Epithelial cell of proximal tubule (primary cell): ENCODE measurements around the gene MYBBP1A. TPM values are rescaled to one million over a fixed set of nuclear protein-coding genes. Genes with fewer than 3 reads are reported as not detected.

Experiments
- DNase-seq: peaks from one replicate; pipeline ENCODE4 v3.0.0-alpha.2; 2011; ENCODE audit warnings: low read depth
- H3K4me3 ChIP-seq: 2 replicates; pipeline ENCODE4 v1.5.1; 2011; ENCODE audit warnings: low read depth, mild to moderate bottlenecking, low read length
- total RNA-seq: library from RNA; depleted of rRNA; stranded (reverse); fragments of >200 nt; gene quantifications from 2 replicates; pipeline ENCODE4 v1.2.3, GENCODE V29; 2015
- TF ChIP-seq, protein P1 (sequence below): conservative IDR thresholded peaks from 2 replicates; pipeline ENCODE4 v1.5.1; 2012; ENCODE audit warnings: low read depth, mild to moderate bottlenecking, low read length

MYBBP1A gene
- total RNA-seq, 1 donor from 2014 or later, result 70.9 TPM

- no peak for DNase-seq
- no peak overlapping the region for H3K4me3 ChIP-seq
- TF ChIP-seq, protein P1, sequence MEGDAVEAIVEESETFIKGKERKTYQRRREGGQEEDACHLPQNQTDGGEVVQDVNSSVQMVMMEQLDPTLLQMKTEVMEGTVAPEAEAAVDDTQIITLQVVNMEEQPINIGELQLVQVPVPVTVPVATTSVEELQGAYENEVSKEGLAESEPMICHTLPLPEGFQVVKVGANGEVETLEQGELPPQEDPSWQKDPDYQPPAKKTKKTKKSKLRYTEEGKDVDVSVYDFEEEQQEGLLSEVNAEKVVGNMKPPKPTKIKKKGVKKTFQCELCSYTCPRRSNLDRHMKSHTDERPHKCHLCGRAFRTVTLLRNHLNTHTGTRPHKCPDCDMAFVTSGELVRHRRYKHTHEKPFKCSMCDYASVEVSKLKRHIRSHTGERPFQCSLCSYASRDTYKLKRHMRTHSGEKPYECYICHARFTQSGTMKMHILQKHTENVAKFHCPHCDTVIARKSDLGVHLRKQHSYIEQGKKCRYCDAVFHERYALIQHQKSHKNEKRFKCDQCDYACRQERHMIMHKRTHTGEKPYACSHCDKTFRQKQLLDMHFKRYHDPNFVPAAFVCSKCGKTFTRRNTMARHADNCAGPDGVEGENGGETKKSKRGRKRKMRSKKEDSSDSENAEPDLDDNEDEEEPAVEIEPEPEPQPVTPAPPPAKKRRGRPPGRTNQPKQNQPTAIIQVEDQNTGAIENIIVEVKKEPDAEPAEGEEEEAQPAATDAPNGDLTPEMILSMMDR, result no peak
These were observed 25.5 kb downstream of the MYBBP1A start for GRCh38 chr17:4529533-4530152.

DNA sequence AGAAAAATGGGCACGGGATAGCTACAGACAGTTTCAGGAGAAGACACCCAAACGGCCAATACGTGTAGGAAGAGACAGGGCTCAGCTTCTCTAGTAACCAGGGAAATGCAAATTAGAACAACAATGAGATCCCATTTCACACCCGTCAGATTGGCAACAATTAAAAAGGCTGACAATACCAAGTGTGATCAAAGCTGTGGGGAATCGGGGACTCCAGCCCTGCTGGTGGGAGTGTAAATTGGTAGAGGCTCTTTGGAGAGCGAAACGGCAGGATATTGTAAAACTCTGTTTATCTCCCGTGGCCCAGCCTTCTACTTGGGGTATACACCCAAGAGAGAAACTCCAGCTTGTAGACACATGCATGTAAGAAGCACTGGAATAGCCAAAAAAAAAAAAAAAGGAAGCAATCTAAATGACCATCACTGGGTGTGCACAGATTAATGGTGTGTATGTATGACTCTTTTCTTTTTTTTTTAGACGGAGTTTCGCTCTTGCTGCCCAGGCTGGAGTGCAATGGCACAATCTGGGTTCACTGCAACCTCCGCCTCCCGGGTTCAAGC lies 27.5 kb downstream of the MYBBP1A start:
- no peak for DNase-seq
- TF ChIP-seq, protein P1, result no peak

GRCh38 chr17:4527134-4527533 lies 28.1 kb downstream of the MYBBP1A start:
- no peak overlapping the region for H3K4me3 ChIP-seq
- no peak for DNase-seq
- TF ChIP-seq, protein P1, result no peak

More for the DNA sequence above, 27.5 kb downstream of the MYBBP1A start:
- no peak overlapping the region for H3K4me3 ChIP-seq

DNA sequence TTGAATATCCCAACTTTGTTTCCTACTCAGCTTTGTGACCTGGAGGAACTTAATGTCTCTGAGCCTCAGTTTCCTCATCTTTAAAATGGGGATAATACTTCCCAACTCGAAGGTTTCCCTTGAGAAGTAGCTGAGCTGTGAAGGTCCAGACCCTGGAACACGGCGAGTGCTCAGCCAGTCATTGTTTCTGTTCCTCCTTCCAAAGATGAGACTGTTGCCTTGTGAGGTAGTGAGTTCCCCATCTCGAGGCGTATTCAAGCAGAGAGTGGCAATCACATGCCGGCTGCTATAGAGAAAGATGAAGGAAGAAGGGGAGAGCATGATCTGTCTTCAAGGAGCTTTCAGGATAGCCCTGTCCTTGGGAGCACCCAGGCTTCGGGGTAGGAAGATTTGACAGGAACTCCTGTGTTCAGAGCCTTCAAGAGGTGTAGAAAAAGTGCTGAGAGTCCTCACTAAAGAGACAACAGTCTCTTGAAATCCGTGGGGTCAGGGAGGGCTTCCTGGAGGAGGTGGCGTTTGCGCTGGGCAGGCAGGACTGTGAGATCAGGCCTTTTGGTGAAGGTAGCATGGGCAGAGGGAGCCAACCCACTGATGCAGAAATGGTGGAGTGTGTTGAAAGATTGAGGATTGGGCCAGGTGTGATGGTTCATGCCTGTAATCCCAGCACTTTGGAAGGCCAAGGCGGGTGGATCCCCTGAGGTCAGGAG lies 29.3 kb downstream of the MYBBP1A start:
- TF ChIP-seq, protein P1, result no peak
- H3K4me3 ChIP-seq, result no peak overlapping the region
- DNase-seq, result no peak

- DNase-seq, result no peak
- no peak overlapping the region for H3K4me3 ChIP-seq
- TF ChIP-seq, protein P1, result no peak
These were observed 31.2 kb downstream of the MYBBP1A start for GRCh38 chr17:4523946-4524345.

DNA sequence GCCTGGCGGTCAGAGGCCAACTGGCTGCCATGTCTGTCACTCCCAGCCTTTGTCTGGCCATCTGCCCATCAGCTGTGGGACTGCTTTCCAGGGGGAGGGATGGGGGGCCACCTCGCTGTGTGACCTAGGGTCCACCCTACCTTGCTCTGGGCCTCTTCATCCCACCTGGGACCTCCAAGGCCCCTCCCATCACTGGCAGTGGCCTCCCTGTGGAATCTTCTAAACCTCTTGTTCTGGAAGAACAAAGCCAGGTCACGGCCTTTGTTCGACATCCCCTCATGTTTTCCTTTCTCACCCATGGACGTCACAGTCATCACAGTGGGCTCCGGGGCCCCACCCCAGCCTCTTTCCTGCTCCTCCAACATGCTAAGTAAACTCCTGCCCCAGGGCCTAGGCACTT lies 32.5 kb downstream of the MYBBP1A start:
- H3K4me3 ChIP-seq, result no peak overlapping the region
- TF ChIP-seq, protein P1, result no peak
- DNase-seq, result no peak
